GM12872 (cell line): ENCODE measurements around the gene NKD2.

ENCODE experiments used
- TF ChIP-seq, protein P1 (sequence below): IDR thresholded peaks from 3 replicates; pipeline ENCODE4 v1.5.1; 2011; ENCODE audit warnings: low read depth, mild to moderate bottlenecking, low read length, moderate library complexity; ENCODE audit not compliant: insufficient read depth

NKD2 gene

DNA sequence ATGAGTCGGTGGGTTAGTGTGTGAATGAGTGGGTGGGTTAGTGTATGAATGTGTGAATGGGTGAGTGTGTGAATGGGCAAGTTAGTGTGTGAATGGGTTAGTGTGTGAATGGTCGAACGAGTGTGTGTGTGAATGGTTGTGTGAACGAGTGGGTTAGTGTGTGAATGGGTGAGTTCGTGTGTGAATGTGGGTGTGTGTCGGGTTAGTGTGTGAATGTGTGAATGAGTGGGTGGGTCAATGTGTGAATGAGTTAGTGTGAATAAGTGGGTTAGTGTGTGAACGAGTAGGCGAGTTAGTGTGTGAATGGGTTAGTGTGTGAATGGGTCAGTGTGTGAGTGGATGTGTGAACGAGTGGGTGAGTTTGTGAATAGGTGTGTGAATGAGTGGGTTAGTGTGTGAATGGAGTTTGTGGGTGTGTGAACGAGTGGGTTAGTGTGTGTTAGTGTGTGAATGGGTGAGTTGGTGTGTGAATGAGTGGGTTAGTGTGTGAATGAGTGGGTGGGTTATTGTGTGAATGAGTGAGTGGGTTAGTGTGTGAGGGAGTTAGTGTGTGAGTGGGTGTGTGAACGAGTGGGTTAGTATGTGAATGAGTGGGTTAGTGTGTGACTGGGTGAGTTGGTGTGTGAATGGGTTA is 38.8 kb downstream of the NKD2 start:
- TF ChIP-seq, protein P1, sequence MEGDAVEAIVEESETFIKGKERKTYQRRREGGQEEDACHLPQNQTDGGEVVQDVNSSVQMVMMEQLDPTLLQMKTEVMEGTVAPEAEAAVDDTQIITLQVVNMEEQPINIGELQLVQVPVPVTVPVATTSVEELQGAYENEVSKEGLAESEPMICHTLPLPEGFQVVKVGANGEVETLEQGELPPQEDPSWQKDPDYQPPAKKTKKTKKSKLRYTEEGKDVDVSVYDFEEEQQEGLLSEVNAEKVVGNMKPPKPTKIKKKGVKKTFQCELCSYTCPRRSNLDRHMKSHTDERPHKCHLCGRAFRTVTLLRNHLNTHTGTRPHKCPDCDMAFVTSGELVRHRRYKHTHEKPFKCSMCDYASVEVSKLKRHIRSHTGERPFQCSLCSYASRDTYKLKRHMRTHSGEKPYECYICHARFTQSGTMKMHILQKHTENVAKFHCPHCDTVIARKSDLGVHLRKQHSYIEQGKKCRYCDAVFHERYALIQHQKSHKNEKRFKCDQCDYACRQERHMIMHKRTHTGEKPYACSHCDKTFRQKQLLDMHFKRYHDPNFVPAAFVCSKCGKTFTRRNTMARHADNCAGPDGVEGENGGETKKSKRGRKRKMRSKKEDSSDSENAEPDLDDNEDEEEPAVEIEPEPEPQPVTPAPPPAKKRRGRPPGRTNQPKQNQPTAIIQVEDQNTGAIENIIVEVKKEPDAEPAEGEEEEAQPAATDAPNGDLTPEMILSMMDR: no peak

DNA sequence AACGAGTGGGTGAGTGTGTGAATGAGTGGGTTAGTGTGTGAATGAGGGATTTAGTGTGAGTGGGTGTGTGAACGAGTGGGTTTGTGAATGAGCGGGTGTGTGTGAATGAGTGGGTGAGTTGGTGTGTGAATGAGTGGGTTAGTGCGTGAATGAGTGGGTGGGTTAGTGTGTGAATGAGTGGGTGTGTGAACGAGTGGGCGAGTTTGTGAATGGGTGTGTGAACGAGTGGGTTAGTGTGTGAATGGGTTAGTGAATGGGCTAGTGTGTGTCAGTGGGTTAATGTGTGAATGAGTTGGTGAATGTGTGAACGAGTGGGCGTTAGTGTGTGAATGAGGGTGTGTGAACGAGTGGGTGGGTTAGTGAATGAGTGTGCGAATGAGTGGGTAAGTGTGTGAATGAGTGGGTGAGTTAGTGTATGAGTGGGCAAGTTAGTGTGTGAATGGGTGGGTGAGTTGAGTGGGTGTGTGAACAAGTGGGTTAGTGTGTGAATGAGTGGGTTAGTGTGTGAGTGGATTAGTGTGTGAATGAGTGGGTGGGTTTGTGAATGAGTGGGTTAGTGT is 39.6 kb downstream of the NKD2 start:
- TF ChIP-seq, protein P1: no peak

DNA sequence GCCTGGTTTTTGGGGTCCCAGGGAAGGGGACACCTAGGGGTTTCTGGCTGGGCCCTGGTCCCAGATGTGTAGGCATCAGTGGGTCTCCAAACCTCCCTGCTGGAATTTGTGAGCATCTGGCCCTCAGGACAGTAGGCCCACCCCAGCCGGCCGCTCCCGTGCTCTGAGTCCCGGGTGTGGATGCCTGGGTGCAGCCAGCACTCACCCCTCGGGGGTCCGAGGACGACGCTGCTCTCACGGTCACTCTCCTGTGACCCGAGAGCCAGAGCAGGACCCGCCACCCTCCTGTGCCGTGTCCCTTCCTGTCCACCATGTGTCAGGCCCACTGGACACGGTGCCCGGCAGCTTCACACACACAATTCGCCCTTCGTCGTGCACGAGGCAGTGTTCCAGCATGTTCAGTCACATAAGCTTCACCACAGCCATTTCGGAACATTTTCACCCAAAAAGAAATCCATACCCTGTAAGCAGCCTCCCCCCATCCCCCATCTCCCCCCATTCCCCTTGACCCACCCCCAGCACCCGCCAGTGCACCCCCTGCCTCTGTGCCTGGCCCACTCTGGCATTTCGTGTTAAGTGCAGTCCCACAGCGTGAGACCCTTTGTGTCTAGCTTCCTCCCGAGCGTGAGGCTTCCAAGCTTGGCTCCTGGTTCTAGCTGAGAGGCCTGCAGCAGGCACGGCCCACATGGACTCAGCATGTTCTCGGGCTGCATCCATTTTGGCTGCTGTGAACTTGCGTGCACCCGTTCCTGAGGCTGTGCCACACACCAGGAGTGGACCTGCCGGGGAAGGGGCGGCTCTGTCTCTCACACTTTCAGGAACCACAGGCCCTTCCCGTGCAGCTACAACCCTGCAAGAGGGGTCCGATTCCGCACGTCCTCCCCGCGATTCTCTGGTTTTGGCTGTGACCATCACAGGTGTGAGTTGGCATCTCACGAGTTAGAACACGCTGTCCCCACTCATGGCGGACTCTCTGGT is 40.5 kb downstream of the NKD2 start:
- TF ChIP-seq, protein P1: no peak

DNA sequence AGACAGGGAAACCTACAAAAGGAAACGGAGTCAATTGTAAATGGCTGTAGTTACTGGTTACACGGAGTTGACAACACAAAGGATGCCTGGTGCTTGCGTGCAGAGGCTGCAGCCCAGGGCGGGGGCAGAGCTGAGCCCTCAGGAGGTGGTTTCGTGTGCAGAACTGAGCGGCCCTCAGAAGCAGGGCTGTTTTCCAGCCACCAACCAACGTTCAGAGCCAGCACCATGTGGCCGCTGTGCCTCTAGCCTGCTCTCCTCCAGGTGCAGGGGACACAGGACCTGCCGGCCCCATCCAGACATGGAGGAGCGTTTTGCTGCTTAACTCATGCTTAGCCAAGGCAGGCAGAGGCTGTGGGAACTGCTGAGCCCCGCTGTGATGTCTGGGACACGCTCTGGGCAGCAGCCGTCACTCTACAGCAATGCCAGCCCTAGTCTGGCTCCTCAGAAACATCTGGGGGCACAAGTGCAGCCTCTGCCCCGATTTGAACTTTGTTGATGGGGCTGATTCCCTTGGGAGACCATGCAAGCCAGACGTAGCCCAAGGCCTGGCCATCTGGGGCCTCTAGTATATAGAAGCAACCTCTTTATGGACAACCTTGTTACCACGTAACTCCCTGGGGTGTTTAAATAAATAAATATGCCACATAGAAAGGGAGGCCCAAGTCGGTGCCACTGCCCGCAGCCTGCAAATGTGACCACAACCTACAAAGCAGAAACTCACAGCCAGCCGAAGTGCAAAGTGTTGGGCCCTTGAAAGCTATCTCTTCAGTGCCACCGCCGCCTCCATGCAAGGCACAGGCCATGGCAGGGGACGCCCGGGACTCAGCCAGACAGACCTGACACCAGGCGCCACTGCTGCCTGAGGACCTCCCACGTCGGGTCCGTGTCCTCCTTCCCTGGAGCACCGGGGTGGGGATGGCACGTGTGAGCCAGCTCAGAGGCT is 42.1 kb downstream of the NKD2 start:
- TF ChIP-seq, protein P1: no peak

DNA sequence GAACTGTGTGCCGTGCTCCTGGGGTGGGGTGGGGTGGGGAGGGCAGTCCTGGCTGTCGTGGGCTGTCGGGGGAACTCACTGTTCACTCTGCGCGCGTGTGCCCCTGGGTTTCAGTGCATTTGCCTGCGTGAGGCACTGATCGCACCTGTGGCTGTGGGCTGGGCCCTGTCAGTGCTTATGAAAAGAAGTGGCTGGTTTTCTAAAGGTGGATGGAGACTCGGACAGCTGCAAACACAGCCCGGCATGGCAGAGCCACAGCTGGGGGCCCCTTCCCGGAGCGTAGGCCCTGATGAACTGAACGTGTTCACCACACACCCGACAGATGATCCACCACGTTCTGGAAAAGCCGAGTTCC is 42.7 kb downstream of the NKD2 start:
- TF ChIP-seq, protein P1: no peak

DNA sequence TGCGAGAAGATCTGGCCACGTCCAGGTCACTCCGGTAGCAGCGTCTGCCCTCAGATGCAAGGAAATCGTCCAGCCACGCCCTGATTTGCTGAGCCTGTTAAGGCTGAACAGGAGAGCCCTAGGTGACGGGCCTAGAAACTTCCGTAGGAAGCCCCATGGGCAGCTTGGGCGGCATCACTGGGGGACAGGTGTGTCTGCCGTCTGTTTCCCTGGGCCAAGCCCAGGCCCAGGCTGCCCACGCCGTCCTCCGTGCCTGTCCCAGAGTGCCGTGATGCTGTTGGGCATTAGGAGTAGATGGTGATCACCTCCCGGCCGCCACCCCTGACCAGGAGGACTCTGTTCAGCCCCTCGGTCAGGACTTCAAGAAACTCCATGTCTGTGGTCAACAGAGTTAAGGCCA is 43.5 kb downstream of the NKD2 start:
- TF ChIP-seq, protein P1: no peak
